HG02571 (cell line): Measurements from ENCODE around the gene GSTM3.
"Not testable (repeated sequence)": the region's sequence is repeated elsewhere in the genome, so short reads cannot be mapped to it uniquely, and the experiment has no call there.

Experiments used
- ATAC-seq: cut with Tn5 transposase; IDR thresholded peaks from one replicate; pipeline ENCODE4 v1.9.1; 2021; ENCODE audit warnings: mild to moderate bottlenecking, moderate library complexity; ENCODE audit not compliant: unreplicated experiment

Gene GSTM3

GRCh38 chr1:109708949-109709348 lies 31.9 kb downstream of the GSTM3 start:
- ATAC-seq: not testable (repeated sequence)

GRCh38 chr1:109705411-109705810 lies 35.4 kb downstream of the GSTM3 start:
- no peak for ATAC-seq

GRCh38 chr1:109704173-109704572 lies 36.7 kb downstream of the GSTM3 start:
- ATAC-seq: no peak

GRCh38 chr1:109702940-109703339 lies 37.9 kb downstream of the GSTM3 start:
- ATAC-seq: not testable (repeated sequence)

- ATAC-seq: not testable (repeated sequence)
Measured at GRCh38 chr1:109697861-109698260, 43.0 kb downstream of the GSTM3 start.

- no peak for ATAC-seq
Measured at GRCh38 chr1:109697066-109697465, 43.8 kb downstream of the GSTM3 start.

- not testable (repeated sequence) for ATAC-seq
Measured at GRCh38 chr1:109695138-109695537, 45.7 kb downstream of the GSTM3 start.

GRCh38 chr1:109694400-109694799 lies 46.4 kb downstream of the GSTM3 start:
- ATAC-seq: not testable (repeated sequence)

GRCh38 chr1:109691759-109692158 lies 49.1 kb downstream of the GSTM3 start:
- no peak for ATAC-seq

GRCh38 chr1:109689844-109690405 lies 50.9 kb downstream of the GSTM3 start:
- ATAC-seq: no peak

GRCh38 chr1:109687641-109688499 lies 53.0 kb downstream of the GSTM3 start, which contains the start of gene GSTM1:
GSTM1 (plus strand) TSS chr1:109687817; CDS start chr1:109687874, 57 bp downstream.
- no peak for ATAC-seq

- not testable (repeated sequence) for ATAC-seq
Measured at GRCh38 chr1:109687109-109687508, 53.7 kb downstream of the GSTM3 start.

- not testable (repeated sequence) for ATAC-seq
Measured at GRCh38 chr1:109685890-109686289, 54.9 kb downstream of the GSTM3 start.

GRCh38 chr1:109685399-109685798 lies 55.4 kb downstream of the GSTM3 start:
- not testable (repeated sequence) for ATAC-seq

GRCh38 chr1:109684777-109685176 lies 56.1 kb downstream of the GSTM3 start:
- ATAC-seq: not testable (repeated sequence)
